Prostate gland (tissue), 2 donors: ENCODE data around the gene NCK1.

Source experiments
- CTCF ChIP-seq, 4 experiments: fragments of 200-600 bp in 2 of 4; fragments of 450-650 bp in 2 of 4; sonication (generic) in 2 of 4; IDR thresholded peaks; 1 replicate in 3 of 4; 2 replicates in 1 of 4; pipeline ENCODE4 v1.5.1; 2016 to 2019; ENCODE audit warnings: antibody characterized with exemption in 4 of 4, mild to moderate bottlenecking in 2 of 4, moderate library complexity in 2 of 4
- POLR2A ChIP-seq: fragments of 450-650 bp; IDR thresholded peaks from one replicate; pipeline ENCODE4 v1.6.1; 2016; ENCODE audit warnings: antibody characterized with exemption, mild to moderate bottlenecking

GRCh38 chr3:136982520-136983138, 120.6 kb downstream of the NCK1 start:
- no peak for TF ChIP-seq POLR2A
- TF ChIP-seq CTCF (IDR thresholded peaks at IDR 0.05) = no peak
